Measurements from ENCODE around the gene GNAT1. TPM values are rescaled to one million over a fixed set of nuclear protein-coding genes. Genes with fewer than 3 reads are reported as not detected.

GNAT1 gene
- 0.18 TPM in 1 of 2 replicates, not detected in the other for total RNA-seq (2014; rRNA removed; shearing (Covaris generic))

- no peak for DNase-seq (ENCODE audit: low spot score)
Measured at GRCh38 chr3:50190936-50191660, at the start of gene GNAT1. Gene GNAT1, plus strand, starts transcription at chr3:50191610. Its CDS starts 116 bp downstream, at chr3:50191726.

GRCh38 chr3:50146316-50146901 lies 45.0 kb upstream of the GNAT1 start:
- DNase-seq (ENCODE audit: low spot score), result no peak

DNA sequence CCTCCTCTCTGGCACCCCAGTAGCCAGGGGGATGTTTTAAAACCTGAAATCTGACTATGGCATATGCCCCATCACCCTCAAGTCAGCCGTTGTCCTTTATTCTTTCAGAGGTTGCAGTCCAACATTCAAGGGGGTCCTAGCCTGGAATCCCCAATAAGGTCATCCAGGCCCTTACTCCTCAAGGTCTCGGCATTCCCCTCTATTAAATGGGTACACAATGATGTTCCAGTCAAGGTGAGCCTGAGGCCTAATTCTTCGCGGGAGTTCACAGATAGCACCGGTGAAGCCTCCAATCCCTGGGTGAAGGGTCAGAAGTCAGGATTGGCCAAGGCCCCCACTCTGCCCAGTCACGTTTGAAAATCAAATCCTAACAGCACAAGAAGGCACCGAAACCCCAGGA lies 44.4 kb upstream of the GNAT1 start:
- no peak for DNase-seq (ENCODE audit: low spot score)

DNA sequence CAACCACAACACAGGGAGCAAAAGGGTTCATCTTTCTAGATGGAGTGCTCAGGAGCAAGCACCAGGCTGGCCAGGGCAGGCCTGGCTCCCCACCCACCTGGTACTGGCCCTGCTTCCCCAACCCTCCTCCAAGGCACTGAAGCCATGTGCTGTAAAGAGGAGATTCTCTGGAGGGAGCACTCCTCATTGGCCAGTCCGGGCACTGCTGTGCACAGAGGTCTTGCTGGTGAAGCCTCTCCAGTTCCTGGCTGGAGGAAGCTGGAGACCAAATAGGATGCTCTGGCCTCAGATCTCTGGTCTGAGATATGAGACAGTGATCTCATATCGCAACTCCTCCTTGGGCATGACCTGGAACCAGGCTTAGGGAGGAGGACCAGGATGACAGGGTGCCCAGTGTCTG lies 44.0 kb upstream of the GNAT1 start:
- DNase-seq (ENCODE audit: low spot score), result no peak

GRCh38 chr3:50147861-50148260 lies 43.5 kb upstream of the GNAT1 start:
- no peak for DNase-seq (ENCODE audit: low spot score)

DNA sequence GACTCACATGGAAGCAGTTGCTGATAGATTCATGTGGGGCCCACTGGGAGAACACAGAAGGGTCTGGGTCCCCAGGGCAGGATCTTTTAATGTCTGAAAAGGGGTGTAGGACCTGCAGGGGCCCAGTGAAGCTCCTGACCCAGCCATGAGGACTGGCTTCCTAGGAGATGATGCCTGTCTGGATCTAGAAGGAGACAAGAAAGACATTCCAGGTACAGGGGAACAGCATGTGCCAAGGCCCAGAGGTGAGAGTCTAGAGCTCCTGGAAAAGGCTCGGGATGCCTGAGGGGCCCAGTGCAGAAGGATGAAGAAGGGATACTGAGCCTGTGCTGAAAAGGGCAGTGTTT lies 41.0 kb upstream of the GNAT1 start:
- DNase-seq (ENCODE audit: low spot score), result no peak

- DNase-seq (ENCODE audit: low spot score), result no peak
Measured at GRCh38 chr3:50150863-50151686, 40.3 kb upstream of the GNAT1 start.

DNA sequence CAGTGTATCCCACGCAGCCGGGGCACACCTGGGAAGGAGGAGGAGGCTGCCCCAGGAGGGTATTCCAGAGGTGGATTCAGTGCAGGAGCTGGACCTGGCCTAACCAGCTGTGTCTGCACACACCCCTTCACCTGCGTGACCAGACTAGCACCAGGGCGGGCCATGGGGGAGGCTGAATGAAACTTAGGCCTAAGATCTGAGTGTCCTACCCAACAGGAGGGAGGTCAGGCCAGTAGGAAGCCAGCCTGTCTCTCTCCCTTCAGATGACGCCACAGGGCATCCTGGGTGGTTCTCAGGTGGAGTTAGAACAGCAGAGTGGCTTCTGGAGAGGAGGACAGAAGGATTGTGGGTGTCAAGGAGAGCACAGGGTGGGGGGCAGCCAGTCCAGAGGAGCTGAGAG lies 39.7 kb upstream of the GNAT1 start:
- no peak for DNase-seq (ENCODE audit: low spot score)

GRCh38 chr3:50153782-50154475 lies 37.5 kb upstream of the GNAT1 start:
- DNase-seq (ENCODE audit: low spot score), result no peak

- DNase-seq (ENCODE audit: low spot score), result no peak
Measured at GRCh38 chr3:50154476-50154839, 37.0 kb upstream of the GNAT1 start.

- DNase-seq (ENCODE audit: low spot score), result peak; percentile 67
Measured at GRCh38 chr3:50154840-50155490, 36.4 kb upstream of the GNAT1 start, which contains the start of gene SEMA3F. Gene SEMA3F, plus strand, starts transcription at chr3:50155324. Its CDS starts 4,299 bp downstream, at chr3:50159623.

- DNase-seq (ENCODE audit: low spot score), result no peak
Measured at GRCh38 chr3:50155491-50155878, 35.9 kb upstream of the GNAT1 start.

DNA sequence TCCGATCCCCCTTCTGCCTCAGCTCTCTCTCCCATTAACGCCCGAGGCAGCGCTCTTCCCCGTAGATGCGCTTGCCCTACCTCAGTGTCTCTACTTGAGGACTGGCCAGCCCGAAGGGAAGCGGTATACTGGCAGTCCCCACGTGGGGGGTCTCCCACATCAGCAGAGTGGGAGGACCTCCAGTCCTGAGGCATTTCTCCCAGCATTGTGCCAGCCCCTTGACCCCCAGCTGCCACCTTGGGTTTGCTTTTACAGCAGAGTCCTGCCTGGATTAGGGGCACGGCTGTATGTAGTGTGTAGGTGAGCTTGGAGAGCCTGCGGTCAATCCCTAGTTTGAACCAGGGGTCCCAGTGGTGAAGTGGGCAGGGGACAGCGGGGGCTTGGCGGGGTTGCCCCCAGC lies 35.5 kb upstream of the GNAT1 start:
- no peak for DNase-seq (ENCODE audit: low spot score)

- no peak for DNase-seq (ENCODE audit: low spot score)
Measured at GRCh38 chr3:50156549-50157493, 34.6 kb upstream of the GNAT1 start.

GRCh38 chr3:50157827-50158529 lies 33.4 kb upstream of the GNAT1 start:
- DNase-seq (ENCODE audit: low spot score), result no peak

- no peak for DNase-seq (ENCODE audit: low spot score)
Measured at GRCh38 chr3:50158530-50159146, 32.8 kb upstream of the GNAT1 start.

DNA sequence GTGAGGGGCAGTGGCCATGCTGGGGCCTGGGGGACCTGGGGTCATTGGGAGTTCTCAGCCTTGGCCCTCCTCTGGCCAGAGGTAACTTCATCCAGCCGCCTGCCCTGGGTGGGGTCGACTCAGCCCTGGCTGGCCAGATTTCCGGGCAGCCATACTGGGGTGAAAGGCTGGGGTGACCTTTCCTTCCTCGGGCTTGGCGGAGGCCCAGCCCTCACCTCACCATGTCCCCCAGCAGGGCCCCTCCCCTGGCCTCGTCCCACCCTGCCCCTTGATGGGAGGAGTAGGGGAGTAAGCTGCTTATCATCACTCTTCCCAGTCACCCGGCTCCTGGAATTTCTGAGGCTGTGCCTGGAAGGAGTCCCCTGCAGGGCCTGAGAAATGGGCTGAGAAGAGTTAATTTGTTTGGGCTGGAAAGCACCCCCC lies 30.8 kb upstream of the GNAT1 start:
- DNase-seq (ENCODE audit: low spot score), result no peak

GRCh38 chr3:50161320-50161719 lies 30.1 kb upstream of the GNAT1 start:
- DNase-seq (ENCODE audit: low spot score), result peak; percentile 38

All from HT-29 (cell line).